KOPT-K1 (cell line): ENCODE data around the gene PRPF6.
A peak's percentile ranks its signal among the peaks of the same experiment; 100 is the strongest.
"Not testable (repeated sequence)": the region's sequence is repeated elsewhere in the genome, so short reads cannot be mapped to it uniquely, and the experiment has no call there.

Experiments used
- H3K27ac ChIP-seq: fragments of 200-600 bp; sonication (generic); 2 replicates; pipeline ENCODE4 v1.5.1; 2016; ENCODE audit warnings: antibody characterized with exemption, mild to moderate bottlenecking, low read depth, low read length; ENCODE audit not compliant: poor library complexity, severe bottlenecking
- H3K36me3 ChIP-seq: fragments of 200-600 bp; sonication (generic); 2 replicates; pipeline ENCODE4 v1.5.1; 2017; ENCODE audit warnings: antibody characterized with exemption, mild to moderate bottlenecking, low read length, moderate library complexity; ENCODE audit not compliant: insufficient read depth
- H3K9me3 ChIP-seq: fragments of 200-600 bp; sonication (generic); 2 replicates; pipeline ENCODE4 v1.5.1; 2017; ENCODE audit warnings: antibody characterized with exemption, low read length, mild to moderate bottlenecking; ENCODE audit not compliant: insufficient read depth, poor library complexity, severe bottlenecking

PRPF6 gene

DNA sequence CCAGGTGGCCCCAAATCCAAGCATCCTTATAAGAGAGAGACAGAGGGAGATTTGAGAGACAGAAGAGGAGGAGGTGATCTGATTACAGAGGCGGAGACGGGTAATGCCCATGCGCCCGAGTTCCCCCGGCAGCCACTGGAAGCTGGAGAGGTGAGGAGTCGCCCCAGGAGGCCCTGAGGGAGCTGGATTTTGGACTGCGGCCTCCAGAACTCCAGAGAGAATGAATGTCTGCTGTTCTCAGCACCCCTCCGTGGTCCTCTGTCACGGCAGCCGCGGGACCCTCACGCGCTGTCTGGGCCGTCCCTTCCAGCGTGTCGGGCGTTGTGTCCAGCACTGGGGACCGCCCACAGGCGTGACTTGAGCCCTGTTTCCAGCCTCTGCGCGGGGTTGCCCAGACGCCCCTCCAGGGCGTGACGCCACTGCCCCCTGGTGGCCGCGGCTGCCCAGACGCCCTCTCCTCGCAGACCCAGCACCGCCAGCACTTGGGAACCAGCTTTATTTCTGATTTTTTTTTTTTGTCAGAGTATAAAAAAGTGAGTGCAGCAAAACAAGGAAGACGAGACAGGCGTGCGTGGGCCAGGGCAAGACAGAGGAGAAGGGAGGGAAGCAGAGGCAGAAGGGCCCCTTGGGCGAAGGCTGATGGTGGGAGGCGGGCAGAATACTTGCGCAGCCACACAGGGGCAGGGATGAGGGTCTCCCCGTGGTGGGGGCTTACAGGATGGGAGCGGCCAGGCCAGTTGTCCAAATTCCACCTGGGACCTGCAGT lies 7.1 kb upstream of the PRPF6 start:
- Histone ChIP-seq H3K9me3 (no peaks in the 10 kb centered on the region), H3K36me3 (no peaks in the 10 kb centered on the region; the same call in 1 of the 2 replicates), H3K27ac (no peak overlapping the region)

DNA sequence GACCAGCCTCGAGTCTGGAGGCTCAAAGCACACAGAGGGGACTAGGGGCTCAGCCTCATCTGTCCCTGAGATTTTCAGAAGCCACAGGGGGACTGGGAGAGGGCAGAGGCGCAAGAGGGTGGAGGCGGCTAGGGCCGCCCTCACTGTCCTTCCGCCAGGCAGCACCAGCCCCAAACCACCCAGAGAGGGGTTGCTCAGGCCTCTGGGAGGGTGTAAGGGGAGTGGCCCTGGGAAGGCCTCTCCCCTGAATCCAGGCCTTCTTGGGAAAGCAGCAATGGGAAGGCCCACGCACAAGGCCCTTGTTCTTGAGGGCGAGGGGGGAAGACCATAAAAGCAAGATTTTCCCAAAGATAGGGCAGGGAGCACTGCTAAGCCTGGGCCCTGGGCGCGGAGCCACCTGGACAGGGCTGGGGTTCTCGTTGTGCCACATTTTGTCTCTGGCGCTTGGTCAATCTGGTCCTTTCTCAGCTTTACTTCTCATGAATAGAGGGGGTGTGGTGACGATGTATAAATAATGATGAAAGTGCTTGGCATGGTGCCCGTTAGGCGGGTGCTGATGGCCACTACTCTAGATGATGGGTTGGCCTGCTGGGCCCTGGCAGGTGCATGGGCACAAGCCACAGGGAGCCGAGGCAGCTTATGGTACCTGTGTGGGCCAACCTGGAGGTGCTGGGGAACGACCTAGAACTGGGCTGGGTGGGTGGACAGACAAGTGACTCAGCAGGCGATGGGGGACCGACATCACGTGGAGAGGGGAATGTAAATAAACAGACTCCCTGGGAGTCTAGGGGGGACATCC lies 6.3 kb upstream of the PRPF6 start:
- no peak overlapping the region for H3K27ac ChIP-seq
- H3K9me3 ChIP-seq, result no peaks in the 10 kb centered on the region
- H3K36me3 ChIP-seq, result no peaks in the 10 kb centered on the region; the same call in 1 of the 2 replicates

DNA sequence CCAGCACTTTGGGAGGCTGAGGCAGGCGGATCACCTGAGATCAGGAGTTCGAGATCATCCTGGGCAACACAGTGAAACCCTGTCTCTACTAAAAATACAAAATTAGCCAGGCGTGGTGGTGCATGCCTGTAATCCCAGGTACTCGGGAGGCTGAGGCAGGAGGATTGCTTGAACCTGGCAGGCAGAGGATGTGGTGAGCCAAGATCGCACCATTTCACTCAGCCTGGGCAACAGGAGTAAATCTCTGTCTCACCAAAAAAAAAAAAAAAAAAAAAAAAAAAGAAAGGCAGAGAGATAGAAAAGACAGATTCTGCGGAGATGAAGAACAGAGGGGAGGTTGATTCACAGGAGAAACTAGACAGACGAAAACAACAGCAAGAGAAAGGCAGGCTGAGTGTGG lies 4.4 kb upstream of the PRPF6 start:
- not testable (repeated sequence) for H3K9me3 ChIP-seq, H3K36me3 ChIP-seq, H3K27ac ChIP-seq

DNA sequence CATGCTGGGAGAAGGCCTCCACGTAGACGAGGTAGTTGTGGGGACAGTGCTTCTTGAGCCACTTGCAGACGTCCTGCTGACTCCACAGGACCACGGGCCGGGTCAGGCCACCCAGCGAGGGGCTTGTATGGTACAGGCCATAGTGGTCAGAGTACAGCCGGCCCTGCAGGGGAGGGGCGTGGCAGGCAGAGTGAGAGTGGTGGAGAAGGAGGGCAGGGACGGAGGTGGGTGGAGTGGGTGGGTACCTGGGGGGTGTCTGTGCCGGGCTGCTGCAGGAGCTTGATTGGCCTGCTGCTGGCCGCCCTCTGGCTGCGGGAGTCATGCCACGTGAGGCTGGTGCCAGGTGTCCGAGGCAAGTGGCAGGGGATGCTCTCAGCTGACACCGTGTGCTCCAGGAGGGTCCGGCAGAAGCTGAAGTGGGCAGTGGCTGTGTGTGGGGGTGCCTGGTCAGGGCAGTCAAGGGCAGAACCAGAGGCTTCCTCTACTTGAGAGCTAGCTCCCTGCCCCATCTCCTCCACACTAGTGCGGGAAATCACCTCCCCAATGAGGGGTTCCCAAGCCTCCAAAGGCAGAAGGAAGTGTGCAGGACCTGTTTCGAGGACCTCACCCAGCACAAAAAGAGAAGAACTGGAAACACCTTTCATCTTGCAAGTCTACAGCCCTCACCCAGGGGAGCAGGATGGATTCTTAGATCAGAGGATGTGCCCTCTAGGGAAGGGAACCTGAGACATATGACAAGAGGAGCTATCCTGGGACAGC lies 3.8 kb upstream of the PRPF6 start:
- Histone ChIP-seq H3K9me3 (no peaks in the 10 kb centered on the region), H3K27ac (no peak overlapping the region), H3K36me3 (no peaks in the 10 kb centered on the region; the same call in 1 of the 2 replicates)

DNA sequence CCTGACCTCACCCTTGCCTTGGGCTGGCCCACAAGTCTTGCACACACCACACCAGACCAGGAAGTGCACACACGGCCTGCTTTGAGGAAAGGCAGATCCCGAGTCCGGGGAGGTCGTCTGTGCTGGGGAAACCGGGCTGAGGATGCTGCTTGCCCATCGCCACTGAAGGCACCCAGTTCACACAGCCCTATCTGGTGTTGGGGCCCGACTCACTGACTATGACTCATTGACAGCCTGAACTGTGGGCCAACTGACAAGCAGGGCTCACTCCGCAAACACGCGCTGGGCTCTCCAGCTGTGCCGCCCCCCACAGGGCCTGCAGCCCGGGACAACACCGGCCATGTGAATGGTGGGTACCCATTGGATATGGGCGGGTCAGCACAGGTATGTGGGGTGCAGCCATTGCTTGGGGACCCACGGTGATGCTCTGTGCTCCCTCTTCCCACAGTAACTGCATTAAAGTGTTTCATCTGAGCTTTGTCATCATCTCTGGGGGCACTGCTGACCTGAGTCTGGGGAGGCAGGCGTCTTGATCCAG lies 3.1 kb upstream of the PRPF6 start:
- Histone ChIP-seq H3K36me3 (peaks cover 6% of the 10 kb centered on the region), H3K9me3 (no peaks in the 10 kb centered on the region), H3K27ac (peak overlapping the region; percentile 88)

DNA sequence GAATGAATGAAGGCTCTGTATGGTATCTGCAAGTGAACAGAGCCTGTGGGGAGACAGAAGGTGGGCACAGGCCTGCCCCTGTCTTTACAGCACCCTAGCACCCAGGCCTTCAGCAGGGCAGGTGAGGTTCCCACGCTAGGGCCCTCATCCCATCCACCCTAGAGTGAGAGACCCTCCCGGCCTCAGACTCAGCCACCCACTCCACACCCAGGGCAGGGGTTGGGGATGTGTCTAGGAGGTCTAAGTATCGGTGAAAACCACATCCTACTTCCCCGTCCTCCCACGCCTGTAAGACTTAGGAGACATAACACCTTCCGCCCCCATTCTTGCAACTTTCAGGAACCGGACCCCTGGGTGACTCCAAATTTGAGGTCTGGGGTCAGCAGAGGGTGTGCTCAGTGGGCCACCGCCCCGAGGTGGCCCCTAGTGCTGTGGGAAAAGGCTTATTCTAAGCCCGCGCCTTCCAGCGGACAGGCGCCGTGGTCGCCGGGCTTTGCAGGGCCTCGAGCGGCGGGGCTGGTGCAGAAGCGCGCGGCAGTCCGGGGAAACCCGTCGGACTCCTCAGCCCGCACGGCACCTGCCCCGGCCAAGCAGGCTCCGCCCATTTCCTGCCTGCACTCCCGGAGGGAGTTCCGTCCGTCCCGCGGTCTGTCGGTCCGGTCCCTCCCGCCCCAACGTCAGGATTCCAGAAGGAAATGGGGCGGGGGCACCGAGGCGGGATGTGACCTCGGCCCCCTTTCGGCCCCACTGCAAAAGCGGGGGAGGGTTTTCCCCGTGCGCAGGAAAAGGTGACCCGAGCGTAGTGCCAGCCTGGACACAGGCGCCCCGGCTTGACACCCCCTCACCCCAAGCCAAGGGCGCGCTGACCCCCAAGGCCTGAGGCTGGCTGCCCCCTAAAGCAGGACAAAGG lies 2.4 kb upstream of the PRPF6 start:
- peaks cover 13% of the 10 kb centered on the region for H3K36me3 ChIP-seq
- no peaks in the 10 kb centered on the region for H3K9me3 ChIP-seq
- H3K27ac ChIP-seq, result peak overlapping the region; percentile 88

DNA sequence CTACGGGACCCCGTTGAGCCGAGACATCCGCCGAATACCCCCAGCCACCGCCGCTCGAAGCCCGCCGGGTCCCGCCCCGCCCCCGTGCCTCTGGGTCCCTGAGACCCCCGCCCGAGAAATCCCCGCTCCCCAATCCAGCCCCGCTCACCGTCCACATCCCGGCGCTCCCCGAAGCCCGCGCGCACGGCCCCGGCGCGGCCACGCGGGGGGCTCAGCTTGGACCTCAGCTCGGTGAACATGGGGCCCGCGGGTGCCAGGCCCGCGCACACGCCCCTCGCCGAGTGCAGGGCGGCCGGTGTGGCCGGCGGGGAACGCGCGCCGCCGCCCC lies 1.7 kb upstream of the PRPF6 start:
- Histone ChIP-seq H3K27ac (peak overlapping the region; percentile 88), H3K9me3 (no peaks in the 10 kb centered on the region), H3K36me3 (peaks cover 20% of the 10 kb centered on the region)

DNA sequence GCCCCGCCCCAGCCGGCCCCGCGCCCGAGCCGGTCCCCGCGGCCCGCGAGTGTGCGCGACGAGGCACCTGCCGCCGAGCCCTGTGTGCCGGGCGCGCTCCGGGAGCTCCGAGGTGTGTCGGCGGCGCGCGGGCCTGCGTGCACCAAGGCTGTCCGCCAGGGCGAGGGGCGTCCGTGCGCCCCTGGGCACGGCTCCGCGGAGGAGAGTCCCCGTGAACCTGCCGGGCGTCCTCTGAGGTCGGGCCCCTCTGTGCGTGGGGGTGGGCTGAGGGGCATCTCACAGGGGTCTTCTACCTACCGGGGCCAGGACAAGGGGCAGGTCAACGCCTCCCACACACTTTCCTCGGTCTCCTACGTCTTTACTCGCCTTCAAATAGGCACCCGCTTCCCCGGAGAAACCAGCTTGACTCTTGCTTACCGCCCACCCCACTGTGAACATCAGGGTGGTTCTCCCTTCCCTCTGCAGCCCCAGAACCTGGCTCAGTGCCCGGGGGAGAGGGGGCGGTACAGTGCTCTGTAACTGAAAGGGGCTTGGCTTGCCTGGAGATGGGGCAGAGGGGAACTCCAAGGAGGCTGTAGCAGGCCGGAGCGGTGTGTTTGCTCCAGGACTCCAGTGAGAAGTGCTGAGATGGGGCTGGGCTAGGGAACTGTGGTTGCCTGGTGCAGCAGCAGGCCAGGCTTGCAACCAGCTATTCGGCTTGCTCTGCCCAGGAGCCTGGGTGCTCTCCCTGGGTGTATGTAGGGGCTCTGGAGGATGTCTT lies 1.2 kb upstream of the PRPF6 start, which contains the start of gene SAMD10:
TSS of gene SAMD10 (minus strand) at position 86 of the 760 bp plus-strand sequence. CDS start 175 bp downstream, outside the sequence.
- H3K36me3 ChIP-seq, result peaks cover 25% of the 10 kb centered on the region
- peak within 1 kb of the TSS; percentile 88 for H3K27ac ChIP-seq
- H3K9me3 ChIP-seq, result no peaks in the 10 kb centered on the region

DNA sequence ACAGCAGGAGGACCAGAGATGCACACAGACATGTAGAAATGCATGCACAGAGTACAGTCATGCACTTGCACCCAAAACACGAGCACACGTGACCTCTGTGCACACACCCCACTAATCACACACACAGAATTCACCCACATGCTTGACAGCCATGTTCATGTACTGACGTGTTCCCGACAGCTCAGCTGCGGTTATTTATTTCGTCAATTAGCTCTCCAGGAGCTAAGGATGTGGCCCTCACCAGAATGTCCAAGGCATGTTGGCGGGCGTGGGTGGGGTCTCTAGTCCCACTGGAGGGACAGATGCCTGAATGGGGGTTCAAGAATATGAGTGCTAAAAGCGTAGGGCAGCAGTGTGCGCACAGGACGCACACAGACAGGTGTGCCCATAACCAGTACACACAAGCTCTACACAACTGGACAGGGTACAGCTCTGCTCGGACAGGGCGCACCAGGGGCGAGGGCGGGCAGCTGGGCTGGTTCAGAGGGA lies 571 bp upstream of the PRPF6 start:
- H3K9me3 ChIP-seq, result no peaks in the 10 kb centered on the region
- H3K36me3 ChIP-seq, result peaks cover 31% of the 10 kb centered on the region
- peak overlapping the region; percentile 88 for H3K27ac ChIP-seq

DNA sequence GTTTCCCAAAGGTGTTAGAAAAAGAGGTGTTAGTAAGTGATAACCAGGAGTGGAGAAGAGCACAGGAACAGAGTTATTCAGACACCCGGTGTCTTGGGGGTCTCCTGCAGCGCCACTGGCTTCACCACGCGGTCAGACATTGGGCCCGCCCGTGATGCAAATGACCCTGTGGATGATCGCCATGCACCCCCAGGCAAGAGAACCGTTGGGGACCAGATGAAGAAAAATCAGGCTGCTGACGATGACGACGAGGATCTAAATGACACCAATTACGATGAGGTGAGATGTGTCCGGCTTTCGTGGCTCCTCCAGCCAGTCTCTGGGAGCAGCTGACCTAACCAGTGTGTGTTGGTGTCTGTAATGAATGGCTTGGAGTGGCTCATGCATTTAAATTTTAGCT lies 2.0 kb downstream of the PRPF6 start:
- Histone ChIP-seq H3K36me3 (peaks cover 57% of the 10 kb centered on the region), H3K27ac (no peak overlapping the region), H3K9me3 (no peaks in the 10 kb centered on the region)

DNA sequence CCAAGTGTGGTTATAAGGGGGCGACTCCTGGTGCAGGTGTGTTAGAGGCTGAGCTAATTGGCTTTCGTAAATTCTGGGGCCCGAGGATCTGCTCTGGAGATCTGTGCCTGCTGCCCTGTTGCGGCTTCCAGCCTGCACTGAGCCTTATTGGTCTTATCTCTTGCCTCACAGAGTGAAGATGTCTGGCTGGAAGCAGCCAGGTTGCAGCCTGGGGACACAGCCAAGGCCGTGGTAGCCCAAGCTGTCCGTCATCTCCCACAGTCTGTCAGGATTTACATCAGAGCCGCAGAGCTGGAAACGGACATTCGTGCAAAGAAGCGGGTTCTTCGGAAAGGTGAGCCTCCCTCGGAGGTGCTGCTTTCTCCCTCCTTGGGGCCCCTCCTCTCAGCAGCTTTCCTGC lies 20.0 kb downstream of the PRPF6 start:
- Histone ChIP-seq H3K9me3 (no peaks in the 10 kb centered on the region), H3K27ac (no peak overlapping the region), H3K36me3 (peaks cover 89% of the 10 kb centered on the region)

DNA sequence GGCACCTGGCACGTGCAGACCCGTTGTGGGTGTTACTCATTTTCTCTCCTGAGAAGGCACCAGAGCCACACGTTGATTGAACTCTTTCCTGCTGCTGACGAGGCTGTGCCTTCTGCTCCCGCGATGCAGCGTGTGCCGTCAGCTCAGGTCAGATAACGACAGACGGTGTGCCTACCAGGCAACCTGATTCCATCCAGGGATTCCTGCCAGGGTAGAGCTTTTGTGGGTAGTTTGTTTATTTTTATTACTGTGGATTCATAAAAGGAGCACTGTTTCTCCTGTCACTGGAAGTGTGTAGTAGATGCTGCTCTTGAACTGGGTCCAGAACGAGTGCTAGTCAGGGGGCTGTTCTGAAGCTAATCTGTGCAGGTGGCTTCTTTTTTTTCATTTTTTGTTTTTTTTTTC lies 20.7 kb downstream of the PRPF6 start:
- H3K36me3 ChIP-seq, result peaks cover 89% of the 10 kb centered on the region
- no peaks in the 10 kb centered on the region for H3K9me3 ChIP-seq
- H3K27ac ChIP-seq, result no peak overlapping the region

DNA sequence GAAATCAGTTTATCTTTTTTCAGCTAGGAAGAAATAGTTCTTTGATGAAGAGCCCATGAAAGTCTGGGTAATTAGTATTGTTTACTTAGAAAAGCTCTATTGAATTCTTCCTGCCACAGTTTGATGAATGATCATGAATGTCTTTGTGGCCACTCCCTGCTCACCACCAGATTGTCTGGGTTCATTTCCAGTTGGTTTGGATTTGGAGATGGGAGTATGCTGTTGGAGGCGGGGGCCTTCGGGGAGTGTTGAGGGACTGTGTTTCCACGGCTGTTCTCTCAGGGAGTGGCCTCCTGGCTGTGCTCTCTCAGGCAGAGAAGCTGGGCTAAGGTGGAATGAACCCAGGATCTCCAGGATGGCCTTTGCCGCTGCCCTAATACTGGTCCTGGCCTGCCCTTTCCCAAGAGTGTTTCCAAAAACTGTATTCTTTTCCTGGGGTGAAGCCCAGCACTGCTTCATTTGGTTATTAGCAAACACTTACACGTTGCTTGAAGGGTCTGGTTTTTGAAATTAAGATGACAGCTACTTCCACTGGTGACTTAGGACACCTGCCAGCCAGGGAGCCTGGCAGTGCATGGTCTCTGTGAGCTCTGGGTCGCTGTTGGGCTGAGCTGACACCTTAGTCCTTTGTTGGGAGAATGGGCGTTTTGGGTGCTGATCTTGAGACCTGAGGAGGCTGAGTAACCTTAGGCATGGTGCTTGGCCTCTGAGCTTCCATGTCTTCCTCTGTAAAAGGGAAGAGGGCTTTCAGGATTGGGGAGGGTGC lies 23.2 kb downstream of the PRPF6 start:
- Histone ChIP-seq H3K36me3 (peaks cover 96% of the 10 kb centered on the region), H3K9me3 (peaks cover 14% of the 10 kb centered on the region), H3K27ac (no peak overlapping the region)
